IMR-90 (cell line): ENCODE data around the gene RIMBP3B.
"Not testable (repeated sequence)": the region's sequence is repeated elsewhere in the genome, so short reads cannot be mapped to it uniquely, and the experiment has no call there.

Experiments used
- BHLHE40 ChIP-seq: fragments of 150-350 bp; IDR thresholded peaks from 2 replicates; pipeline ENCODE4 v1.6.1; 2016; ENCODE audit warnings: mild to moderate bottlenecking, low read depth, low read length
- CEBPB ChIP-seq: IDR thresholded peaks from 2 replicates; pipeline ENCODE4 v1.6.1; 2012; ENCODE audit warnings: low read depth, low read length, improper control_type of control experiment
- CTCF ChIP-seq: conservative IDR thresholded peaks from 2 replicates; pipeline ENCODE4 v1.5.1; 2012; ENCODE audit warnings: mild to moderate bottlenecking, low read depth, low read length, improper control_type of control experiment
- ELK1 ChIP-seq: fragments of 150-350 bp; IDR thresholded peaks from 2 replicates; pipeline ENCODE4 v1.6.1; 2016; ENCODE audit warnings: low read depth, mild to moderate bottlenecking, low read length, moderate library complexity, borderline replicate concordance
- FOS ChIP-seq: fragments of 150-350 bp; IDR thresholded peaks from 2 replicates; pipeline ENCODE4 v1.6.1; 2016; ENCODE audit warnings: low read depth, low read length
- MAFK ChIP-seq: IDR thresholded peaks from 2 replicates; pipeline ENCODE4 v1.6.1; 2012; ENCODE audit warnings: low read depth, low read length, improper control_type of control experiment
- MXI1 ChIP-seq: IDR thresholded peaks from 2 replicates; pipeline ENCODE4 v1.6.1; 2012; ENCODE audit warnings: low read depth, mild to moderate bottlenecking, low read length, moderate library complexity, borderline replicate concordance
- POLR2A ChIP-seq: IDR thresholded peaks from 2 replicates; pipeline ENCODE4 v1.6.1; 2012; ENCODE audit warnings: mild to moderate bottlenecking, low read depth, low read length
- RAD21 ChIP-seq: IDR thresholded peaks from 2 replicates; pipeline ENCODE4 v1.6.1; 2012; ENCODE audit warnings: low read length, improper control_type of control experiment
- RCOR1 ChIP-seq: IDR thresholded peaks from 2 replicates; pipeline ENCODE4 v1.6.1; 2012; ENCODE audit warnings: mild to moderate bottlenecking, low read length, improper control_type of control experiment; ENCODE audit not compliant: insufficient replicate concordance
- RFX5 ChIP-seq: IDR thresholded peaks from 2 replicates; pipeline ENCODE4 v1.8.0; 2012; ENCODE audit warnings: low read depth, mild to moderate bottlenecking, low read length, moderate library complexity
- SMC3 ChIP-seq: fragments of 150-350 bp; IDR thresholded peaks from 2 replicates; pipeline ENCODE4 v1.6.1; 2016; ENCODE audit warnings: low read depth, mild to moderate bottlenecking, antibody characterized with exemption, low read length, moderate library complexity

- TF ChIP-seq RAD21, SMC3, CTCF, CEBPB, RFX5, POLR2A, RCOR1, BHLHE40, MAFK, FOS, MXI1, ELK1: not testable (repeated sequence)
These were observed 32.8 kb downstream of the RIMBP3B start for GRCh38 chr22:21416375-21416774.
